ENCODE measurements around the gene SMARCD2. TPM values are rescaled to one million over a fixed set of nuclear protein-coding genes. Genes with fewer than 3 reads are reported as not detected.
"Not testable (repeated sequence)": the region's sequence is repeated elsewhere in the genome, so short reads cannot be mapped to it uniquely, and the experiment has no call there.

SMARCD2 gene
- total and polyA plus RNA-seq, 2 donors (not counting 1 experiment from before 2014, with no cell fraction given) = 51.1 to 87.0 TPM

DNA sequence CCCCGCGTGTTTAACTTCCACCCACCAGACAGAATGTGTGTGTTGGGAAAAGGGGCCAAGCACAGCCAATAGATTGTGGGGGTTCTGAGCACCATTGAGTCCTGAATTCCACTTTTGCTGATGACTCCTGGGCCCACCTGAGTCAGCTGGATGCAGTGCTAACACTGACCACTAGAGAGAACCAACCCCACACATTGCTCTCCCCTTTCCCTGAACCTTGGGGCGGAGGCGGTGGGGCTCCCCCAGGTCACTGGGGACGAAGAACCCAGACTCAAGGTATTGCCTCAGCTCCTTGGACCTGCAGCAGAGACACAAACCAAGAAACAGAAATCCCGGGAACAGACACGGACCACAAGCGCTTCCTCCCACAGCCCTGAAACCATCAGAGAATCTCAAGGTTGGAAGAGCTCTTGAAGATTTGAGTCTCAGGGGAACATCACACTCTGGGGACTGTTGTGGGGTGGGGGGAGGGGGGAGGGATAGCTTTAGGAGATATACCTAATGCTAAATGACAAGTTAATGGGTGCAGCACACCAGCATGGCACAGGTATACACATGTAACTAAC, 31.7 kb upstream of the SMARCD2 start:
- not testable (repeated sequence) for H3K9me3 ChIP-seq (ENCODE audit: control insufficient read depth, insufficient read depth, low read depth, low read length); DNase-seq (ENCODE audit: low read depth in 2 of 2); H3K36me3 ChIP-seq (ENCODE audit: control insufficient read depth, insufficient read depth, low read length); H3K4me1 ChIP-seq (ENCODE audit: control insufficient read depth, extremely low read depth, insufficient read depth, low read length); H3K27ac ChIP-seq (ENCODE audit: insufficient read depth, low read length); H4K20me1 ChIP-seq (ENCODE audit: control insufficient read depth, extremely low read depth, insufficient read depth, low read length); H2AFZ ChIP-seq (ENCODE audit: low read length); H3K4me3 ChIP-seq (replicated peaks in 1 of 4; ENCODE audit: control extremely low read depth in 1 of 4, insufficient read depth in 1 of 4, low read depth in 3 of 4, low read length in 4 of 4); H3K9ac ChIP-seq (ENCODE audit: insufficient read depth, low read length); H3K79me2 ChIP-seq (ENCODE audit: control insufficient read depth, insufficient read depth, low read length); H3K27me3 ChIP-seq (ENCODE audit: control insufficient read depth, insufficient read depth, low read length); H3K4me2 ChIP-seq (ENCODE audit: extremely low read depth, insufficient read depth, low read length)

- not testable (repeated sequence) for H3K4me2 ChIP-seq (ENCODE audit: extremely low read depth, insufficient read depth, low read length); H3K79me2 ChIP-seq (ENCODE audit: control insufficient read depth, insufficient read depth, low read length); H3K36me3 ChIP-seq (ENCODE audit: control insufficient read depth, insufficient read depth, low read length); H3K27me3 ChIP-seq (ENCODE audit: control insufficient read depth, insufficient read depth, low read length); H3K4me3 ChIP-seq (replicated peaks in 1 of 4; ENCODE audit: control extremely low read depth in 1 of 4, insufficient read depth in 1 of 4, low read depth in 3 of 4, low read length in 4 of 4); DNase-seq (ENCODE audit: low read depth in 2 of 2); H3K9me3 ChIP-seq (ENCODE audit: control insufficient read depth, insufficient read depth, low read depth, low read length); H3K9ac ChIP-seq (ENCODE audit: insufficient read depth, low read length); H4K20me1 ChIP-seq (ENCODE audit: control insufficient read depth, extremely low read depth, insufficient read depth, low read length); H3K27ac ChIP-seq (ENCODE audit: insufficient read depth, low read length); H2AFZ ChIP-seq (ENCODE audit: low read length); H3K4me1 ChIP-seq (ENCODE audit: control insufficient read depth, extremely low read depth, insufficient read depth, low read length)
Observed at GRCh38 chr17:63873577-63873976, 31.1 kb upstream of the SMARCD2 start, which contains the start of gene CSH2. CSH2 (minus strand) TSS chr17:63873677; CDS start chr17:63873614, 63 bp downstream.

- not testable (repeated sequence) for H3K27me3 ChIP-seq (ENCODE audit: control insufficient read depth, insufficient read depth, low read length); H3K9ac ChIP-seq (ENCODE audit: insufficient read depth, low read length); H4K20me1 ChIP-seq (ENCODE audit: control insufficient read depth, extremely low read depth, insufficient read depth, low read length); H3K79me2 ChIP-seq (ENCODE audit: control insufficient read depth, insufficient read depth, low read length); H3K27ac ChIP-seq (ENCODE audit: insufficient read depth, low read length); H3K4me1 ChIP-seq (ENCODE audit: control insufficient read depth, extremely low read depth, insufficient read depth, low read length); H3K4me2 ChIP-seq (ENCODE audit: extremely low read depth, insufficient read depth, low read length); H3K36me3 ChIP-seq (ENCODE audit: control insufficient read depth, insufficient read depth, low read length); H2AFZ ChIP-seq (ENCODE audit: low read length); H3K4me3 ChIP-seq (replicated peaks in 1 of 4; ENCODE audit: control extremely low read depth in 1 of 4, insufficient read depth in 1 of 4, low read depth in 3 of 4, low read length in 4 of 4); H3K9me3 ChIP-seq (ENCODE audit: control insufficient read depth, insufficient read depth, low read depth, low read length)
- DNase-seq (ENCODE audit: low read depth in 2 of 2) = peak in 1 of 2 donors; percentile 4
Observed at GRCh38 chr17:63871646-63872365, 29.3 kb upstream of the SMARCD2 start.

- H4K20me1 ChIP-seq (ENCODE audit: control insufficient read depth, extremely low read depth, insufficient read depth, low read length); H3K27me3 ChIP-seq (ENCODE audit: control insufficient read depth, insufficient read depth, low read length); H2AFZ ChIP-seq (ENCODE audit: low read length); H3K9me3 ChIP-seq (ENCODE audit: control insufficient read depth, insufficient read depth, low read depth, low read length); H3K4me2 ChIP-seq (ENCODE audit: extremely low read depth, insufficient read depth, low read length); H3K27ac ChIP-seq (ENCODE audit: insufficient read depth, low read length); H3K79me2 ChIP-seq (ENCODE audit: control insufficient read depth, insufficient read depth, low read length); H3K9ac ChIP-seq (ENCODE audit: insufficient read depth, low read length); H3K36me3 ChIP-seq (ENCODE audit: control insufficient read depth, insufficient read depth, low read length); H3K4me3 ChIP-seq (replicated peaks in 1 of 4; ENCODE audit: control extremely low read depth in 1 of 4, insufficient read depth in 1 of 4, low read depth in 3 of 4, low read length in 4 of 4); H3K4me1 ChIP-seq (ENCODE audit: control insufficient read depth, extremely low read depth, insufficient read depth, low read length): not testable (repeated sequence)
- DNase-seq (ENCODE audit: low read depth in 2 of 2) = peak in 1 of 2 donors; percentile 40
Observed at GRCh38 chr17:63870292-63870665, 27.8 kb upstream of the SMARCD2 start.
